Epidermal melanocyte (primary cell): ENCODE measurements around the gene ENDOU.

Experiments used
- DNase-seq: peaks from one replicate; pipeline ENCODE4 v3.0.0; 2011; ENCODE audit warnings: low spot score; ENCODE audit not compliant: insufficient read length

ENDOU gene

GRCh38 chr12:47757840-47758583 lies 32.7 kb upstream of the ENDOU start:
- DNase-seq: no peak

DNA sequence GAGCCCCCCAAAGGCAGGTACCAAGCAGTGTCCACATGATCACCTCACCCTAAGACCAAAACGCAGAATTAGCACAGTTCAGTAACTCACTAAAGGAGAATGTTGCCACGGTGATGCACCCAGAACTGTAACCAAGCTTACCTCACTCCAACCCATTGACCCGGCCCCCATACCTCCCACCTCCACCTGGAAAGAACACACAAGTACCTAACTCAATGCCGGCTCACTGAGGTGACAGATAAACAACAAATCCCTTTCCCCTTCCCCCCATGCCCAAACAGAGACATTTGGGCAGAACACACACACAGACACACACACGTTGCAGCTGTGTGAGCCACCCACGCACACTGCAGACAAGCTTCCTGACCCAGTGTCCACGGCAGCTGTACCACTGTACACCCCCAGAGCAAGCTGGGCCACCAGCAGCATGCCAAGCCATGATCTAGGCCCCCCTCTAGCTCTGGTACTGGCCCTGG lies 32.1 kb upstream of the ENDOU start:
- no peak for DNase-seq

GRCh38 chr12:47755655-47756562 lies 30.6 kb upstream of the ENDOU start:
- no peak for DNase-seq

DNA sequence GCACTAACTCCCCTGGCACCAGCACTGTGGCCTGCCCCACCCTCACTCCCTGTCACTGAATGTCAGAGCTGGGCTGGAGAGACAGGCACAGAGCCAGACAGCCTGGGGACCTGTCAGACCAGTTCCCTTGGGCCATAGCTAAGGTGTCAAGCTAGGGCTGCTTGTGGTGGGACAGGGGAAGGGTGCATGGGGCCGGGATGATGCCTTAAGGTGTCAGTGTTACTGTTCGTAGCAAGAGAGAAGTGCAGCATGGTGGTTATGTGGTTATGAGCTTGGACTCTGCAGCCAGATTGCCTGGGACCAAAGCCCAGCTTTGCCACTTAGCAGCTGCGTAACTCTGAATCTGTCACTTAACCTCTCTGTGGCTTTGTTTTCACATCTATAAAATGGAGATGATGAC lies 29.6 kb upstream of the ENDOU start:
- no peak for DNase-seq

DNA sequence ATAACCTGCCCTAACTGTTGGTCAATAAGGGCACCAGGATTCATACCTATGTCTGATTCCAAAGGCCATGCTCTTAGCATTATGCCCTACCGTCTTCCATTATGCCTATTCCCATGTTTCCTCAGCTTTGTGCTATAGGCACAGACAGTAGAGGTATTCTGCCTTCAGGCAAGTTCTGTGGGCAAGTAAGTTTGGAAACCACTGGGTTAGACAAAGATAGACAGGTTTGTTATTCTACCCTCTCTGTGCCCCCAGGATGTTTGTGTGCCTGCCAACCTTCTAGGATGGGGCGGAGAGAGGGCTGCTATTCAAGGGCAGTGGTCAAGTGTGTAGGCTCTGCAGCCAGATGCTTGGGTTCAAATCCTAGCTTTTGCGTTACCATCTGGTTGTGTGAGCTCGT lies 28.8 kb upstream of the ENDOU start:
- no peak for DNase-seq

DNA sequence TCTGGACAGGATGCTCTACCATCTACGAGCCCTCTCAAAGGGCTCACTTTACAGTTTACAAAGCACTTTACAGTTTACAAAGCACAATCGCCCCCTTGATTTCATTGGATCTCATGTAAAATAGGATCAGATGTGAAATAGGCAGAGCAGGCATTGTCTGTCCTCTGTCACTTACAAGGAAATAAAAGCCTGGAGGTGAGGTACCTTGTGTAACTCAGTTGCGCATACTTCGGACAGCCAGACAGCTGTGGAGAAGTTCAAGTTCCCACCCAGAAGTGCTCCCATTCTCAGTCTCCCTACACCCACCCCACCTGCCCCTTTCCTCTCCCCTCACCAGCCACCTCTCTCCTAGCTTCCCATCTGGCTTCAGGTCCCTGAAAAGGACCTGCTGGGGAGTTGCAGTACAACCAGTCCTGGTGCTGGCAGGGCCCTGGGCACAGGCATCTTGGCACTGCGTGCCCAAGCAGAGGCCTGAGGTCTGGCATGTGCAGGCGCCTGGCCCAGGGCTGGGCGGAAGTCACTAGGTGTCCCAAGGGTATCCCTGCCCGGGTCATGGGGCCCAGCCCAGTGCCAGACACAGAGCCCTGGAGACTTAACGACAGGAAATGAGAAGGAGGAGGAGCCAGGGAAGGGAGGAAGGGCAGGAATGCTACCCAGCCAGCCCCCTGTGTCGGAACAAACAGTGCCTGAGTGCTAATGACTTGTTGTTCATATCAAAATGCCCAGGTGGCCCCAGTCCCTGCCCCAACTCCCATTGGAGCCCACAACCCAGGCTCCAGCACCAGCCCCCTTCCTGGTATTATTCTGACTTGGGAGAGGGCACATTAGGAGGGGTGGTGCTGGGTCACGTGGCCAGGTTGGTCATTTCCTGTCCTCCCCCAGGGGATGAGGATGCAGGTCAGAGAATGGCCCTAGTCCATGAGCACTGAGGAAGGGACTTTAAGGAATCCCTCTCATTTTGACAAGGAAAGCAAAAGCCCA lies 28.0 kb upstream of the ENDOU start:
- no peak for DNase-seq

DNA sequence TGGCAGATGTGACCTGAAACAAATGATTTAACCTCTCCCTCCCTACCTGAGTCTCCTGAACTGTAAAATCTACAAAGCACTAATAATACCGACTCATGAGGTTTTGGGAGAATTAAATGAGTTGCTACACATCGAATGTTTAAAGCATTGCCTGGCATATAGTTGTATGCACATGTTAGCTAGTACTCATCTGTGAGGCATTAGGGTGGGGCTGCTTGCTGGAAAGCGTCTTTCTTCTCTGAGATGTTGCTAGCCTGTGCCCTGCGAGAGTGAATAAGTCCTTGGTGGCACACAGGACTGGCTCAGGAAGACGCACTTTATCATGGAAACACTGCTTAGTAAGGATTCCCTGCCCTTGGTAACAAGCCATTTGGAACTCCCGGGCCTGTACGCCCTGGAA lies 27.3 kb upstream of the ENDOU start:
- DNase-seq: no peak

GRCh38 chr12:47752121-47752520 lies 26.8 kb upstream of the ENDOU start:
- no peak for DNase-seq

GRCh38 chr12:47751561-47751960 lies 26.3 kb upstream of the ENDOU start:
- no peak for DNase-seq

DNA sequence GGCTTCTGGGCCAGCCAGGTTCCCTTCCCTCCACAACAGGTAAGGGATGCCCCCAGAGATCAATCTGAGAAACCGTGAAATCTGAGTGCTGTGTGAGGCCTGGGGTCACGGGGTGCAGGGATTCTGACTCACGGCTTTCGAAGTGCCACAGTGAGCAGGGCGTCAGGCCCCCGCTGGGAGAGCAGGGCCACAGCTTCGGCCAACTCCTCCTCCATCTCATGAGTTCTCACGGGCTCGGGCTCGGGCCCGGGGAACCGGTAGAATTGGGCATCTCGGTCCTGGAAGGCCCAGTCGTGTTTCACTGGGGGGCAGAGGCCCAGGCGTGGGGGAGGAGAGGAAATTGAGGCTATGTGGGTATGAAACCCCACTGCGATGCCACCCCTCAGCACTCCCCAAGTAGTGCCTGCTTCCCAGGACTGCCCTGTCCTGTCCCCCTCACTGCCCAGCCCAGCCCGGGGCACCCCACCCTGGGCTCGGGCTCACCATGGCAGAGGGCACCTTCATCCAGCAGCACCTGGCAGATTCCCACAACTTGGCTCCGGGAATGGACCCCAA lies 25.7 kb upstream of the ENDOU start:
- no peak for DNase-seq

DNA sequence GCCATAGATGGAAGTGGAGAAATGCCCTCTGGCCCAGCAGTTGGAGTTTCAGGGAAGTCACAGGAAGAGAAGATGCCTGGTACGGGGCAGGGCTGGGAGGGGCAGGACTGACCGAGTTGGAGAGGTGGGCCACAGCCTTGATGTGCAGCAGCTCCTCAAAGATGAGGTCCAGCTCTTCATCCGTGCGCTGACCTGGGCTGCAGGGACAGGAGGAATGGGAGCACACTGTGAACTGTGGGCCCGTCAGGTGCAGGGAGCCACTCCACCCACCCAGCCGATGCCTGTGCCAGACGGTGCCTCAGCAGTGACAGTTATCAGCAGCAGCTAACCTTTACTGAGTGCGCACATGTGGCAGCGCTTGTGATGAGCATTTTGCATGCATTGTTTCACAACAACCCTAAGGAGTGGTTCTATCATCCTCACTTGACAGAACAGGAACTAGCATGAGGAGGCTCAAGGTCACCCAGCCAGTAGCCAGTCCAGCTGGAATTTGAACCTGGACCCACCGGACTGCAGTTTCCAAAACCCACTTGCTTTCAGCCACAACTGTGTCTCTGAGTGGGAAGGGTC lies 25.0 kb upstream of the ENDOU start:
- no peak for DNase-seq

GRCh38 chr12:47748899-47749298 lies 23.6 kb upstream of the ENDOU start:
- no peak for DNase-seq

DNA sequence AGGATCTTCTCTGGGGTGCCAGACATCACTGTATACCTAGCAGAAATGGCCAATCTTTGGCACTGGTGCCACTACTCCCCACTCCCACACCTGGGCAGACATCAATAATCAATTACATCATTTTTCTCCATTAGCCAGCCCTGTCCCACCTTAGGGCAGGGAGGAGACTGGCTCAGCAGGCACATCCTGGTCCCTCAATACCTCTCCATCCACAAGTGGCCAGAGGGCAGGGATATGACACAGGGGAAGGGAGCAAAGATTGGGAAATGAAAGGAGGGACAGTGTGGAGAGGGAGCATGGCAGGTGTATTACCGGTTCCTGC lies 23.2 kb upstream of the ENDOU start:
- DNase-seq: no peak

DNA sequence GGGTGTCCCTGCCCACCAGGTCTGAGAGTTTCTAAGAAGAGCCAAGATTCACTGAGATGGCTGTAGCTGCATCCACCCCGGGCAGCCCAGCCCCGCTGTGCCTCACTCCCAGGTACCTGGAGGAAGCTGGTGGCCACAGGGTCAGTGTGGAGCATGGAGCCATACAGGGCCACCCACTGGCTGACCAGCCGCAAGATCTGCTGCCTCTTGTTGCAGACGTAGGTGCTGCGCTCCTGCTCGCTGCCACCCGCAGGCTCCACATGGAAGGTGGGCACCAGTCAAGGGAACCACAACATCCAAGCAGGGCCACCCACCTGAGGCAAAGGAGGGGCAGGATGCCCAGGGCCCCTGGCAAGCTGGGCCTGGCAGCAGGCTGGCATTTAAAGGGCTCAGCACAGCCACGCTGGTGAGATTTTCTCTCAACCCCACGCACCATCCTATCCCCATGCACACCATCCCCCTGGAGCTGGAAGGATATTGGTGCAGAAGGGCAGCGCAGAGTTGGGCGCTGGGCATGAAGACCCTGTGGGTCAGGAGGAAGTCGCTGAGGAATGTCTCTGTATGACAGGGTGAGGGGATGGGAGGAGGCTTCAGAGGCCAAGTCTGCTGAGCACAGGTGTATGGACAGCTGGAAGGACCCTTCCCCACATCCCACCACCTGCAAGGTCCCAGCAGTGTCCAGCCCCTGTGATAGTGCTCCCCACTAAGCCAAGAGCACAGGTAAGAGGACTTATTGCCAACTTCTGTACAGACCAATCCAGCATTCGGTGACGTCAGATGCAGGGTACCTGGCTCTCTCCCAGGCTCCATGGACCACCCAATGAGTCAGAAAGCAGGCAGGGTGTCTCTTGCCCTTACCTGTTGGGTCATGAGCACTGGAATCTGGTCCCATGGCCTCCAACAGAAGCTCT lies 22.6 kb upstream of the ENDOU start:
- no peak for DNase-seq

GRCh38 chr12:47747126-47747525 lies 21.8 kb upstream of the ENDOU start:
- DNase-seq: no peak

GRCh38 chr12:47746523-47746922 lies 21.2 kb upstream of the ENDOU start:
- no peak for DNase-seq

GRCh38 chr12:47746073-47746472 lies 20.8 kb upstream of the ENDOU start:
- DNase-seq: no peak

DNA sequence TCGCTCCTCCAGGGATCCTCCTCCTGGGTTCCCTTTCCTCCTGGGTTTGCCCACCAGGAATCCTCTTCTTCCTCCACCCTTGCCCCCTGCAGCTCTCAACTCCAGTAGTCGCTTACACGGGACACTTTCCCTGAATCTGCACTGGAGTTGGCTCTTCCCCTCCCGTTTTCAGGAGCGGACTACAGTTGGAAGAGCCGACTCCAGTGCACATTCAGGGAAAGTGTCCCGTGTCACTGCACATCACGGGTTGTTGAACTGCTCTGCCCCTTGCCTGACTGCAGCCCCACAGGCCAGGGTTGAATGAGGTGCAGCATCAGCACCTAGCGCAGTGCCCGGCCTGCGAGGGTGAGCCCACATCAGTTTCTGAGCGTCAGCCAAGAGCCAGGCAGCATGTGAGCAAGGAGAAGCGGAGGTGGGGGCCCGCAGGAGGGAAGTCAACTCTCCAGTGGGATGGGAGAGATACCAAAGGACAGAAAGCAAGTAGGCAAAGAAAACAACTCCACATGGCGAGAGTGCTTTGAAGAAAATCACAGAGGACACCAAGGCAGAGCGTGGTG lies 20.3 kb upstream of the ENDOU start:
- DNase-seq: no peak

DNA sequence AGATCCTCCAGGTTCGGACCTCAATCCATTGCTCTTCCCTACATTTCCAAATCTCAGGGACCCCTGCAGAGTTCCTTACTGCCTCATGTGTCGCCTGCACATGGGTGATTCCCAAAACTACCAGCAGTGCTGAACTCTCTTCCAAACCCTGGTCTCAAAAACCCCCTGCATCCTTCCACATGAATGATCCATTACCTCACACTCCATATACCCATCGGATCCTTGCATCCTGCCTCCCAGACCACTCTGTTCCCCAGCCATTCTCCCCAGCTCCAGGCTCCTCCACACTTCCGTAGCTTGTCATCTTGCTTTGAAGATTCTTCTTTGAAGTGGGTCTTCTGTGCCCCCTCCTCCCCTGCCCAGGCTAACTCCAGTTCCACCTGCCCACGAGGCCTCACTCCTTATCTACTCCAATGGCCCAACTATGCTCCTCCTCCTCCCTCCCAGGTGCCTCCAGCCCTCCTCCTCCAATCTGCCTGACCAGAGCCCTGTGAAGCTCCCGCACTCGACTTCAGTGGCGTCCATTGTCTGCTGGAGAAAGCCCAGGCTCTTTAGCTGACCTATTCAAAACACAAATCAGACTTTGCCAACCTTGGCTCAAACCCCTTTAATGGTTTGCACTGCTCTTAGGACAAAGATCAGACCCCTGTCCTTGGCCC lies 19.6 kb upstream of the ENDOU start:
- DNase-seq: no peak
